Ovary (tissue), 3 donors: ENCODE measurements around the gene VAV2.

Experiments used
- EP300 ChIP-seq: sonication (generic); formaldehyde crosslinking; IDR thresholded peaks from one replicate; pipeline ENCODE4 v1.6.1; 2017; ENCODE audit warnings: antibody characterized with exemption
- POLR2A ChIP-seq: fragments of 450-650 bp; IDR thresholded peaks from one replicate; pipeline ENCODE4 v1.6.1; 2017; ENCODE audit warnings: antibody characterized with exemption, mild to moderate bottlenecking, moderate library complexity
- TF ChIP-seq, protein P1 (sequence below), 3 donors: fragments of 450-650 bp in 2 of 3; fragments of 200-600 bp in 1 of 3; IDR thresholded peaks; one replicate each; pipeline versions ENCODE4 v1.5.1 to v1.8.0; 2016 to 2022; ENCODE audit warnings: antibody characterized with exemption in 3 of 3, mild to moderate bottlenecking in 1 of 3
- donor health status: DM: no; HTN: no; CAD: no.

DNA sequence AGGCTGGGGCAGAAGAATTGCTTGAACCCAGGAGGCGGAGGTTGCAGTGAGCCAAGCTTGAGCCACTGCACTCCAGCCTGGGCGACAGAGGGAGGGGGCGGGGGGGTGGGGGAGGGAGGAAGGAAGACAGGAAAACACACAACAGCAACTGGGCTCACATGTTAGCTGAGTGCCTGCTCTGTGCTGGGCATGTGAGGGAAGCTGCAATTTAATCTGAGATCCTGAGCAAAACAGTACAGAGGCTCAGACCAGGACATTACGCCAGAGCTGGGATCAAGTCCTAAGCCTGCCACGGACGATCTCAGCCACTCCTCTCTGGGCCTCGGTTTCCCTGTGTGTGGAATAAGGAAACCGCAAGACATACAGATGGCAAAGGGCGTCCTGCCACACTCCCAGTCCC lies 119.1 kb downstream of the VAV2 start:
- TF ChIP-seq, protein P1, sequence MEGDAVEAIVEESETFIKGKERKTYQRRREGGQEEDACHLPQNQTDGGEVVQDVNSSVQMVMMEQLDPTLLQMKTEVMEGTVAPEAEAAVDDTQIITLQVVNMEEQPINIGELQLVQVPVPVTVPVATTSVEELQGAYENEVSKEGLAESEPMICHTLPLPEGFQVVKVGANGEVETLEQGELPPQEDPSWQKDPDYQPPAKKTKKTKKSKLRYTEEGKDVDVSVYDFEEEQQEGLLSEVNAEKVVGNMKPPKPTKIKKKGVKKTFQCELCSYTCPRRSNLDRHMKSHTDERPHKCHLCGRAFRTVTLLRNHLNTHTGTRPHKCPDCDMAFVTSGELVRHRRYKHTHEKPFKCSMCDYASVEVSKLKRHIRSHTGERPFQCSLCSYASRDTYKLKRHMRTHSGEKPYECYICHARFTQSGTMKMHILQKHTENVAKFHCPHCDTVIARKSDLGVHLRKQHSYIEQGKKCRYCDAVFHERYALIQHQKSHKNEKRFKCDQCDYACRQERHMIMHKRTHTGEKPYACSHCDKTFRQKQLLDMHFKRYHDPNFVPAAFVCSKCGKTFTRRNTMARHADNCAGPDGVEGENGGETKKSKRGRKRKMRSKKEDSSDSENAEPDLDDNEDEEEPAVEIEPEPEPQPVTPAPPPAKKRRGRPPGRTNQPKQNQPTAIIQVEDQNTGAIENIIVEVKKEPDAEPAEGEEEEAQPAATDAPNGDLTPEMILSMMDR (IDR thresholded peaks at IDR 0.05): no peak
- TF ChIP-seq POLR2A (no peak), EP300 (no peak)
